Activated CD4-positive, CD25-positive, alpha-beta regulatory T cell treated with anti-CD3 and anti-CD28 coated beads, Interleukin-2, amount 50 U/mL, for 24 hours (primary cell): ENCODE results near the gene SYCP2.

Source experiments
- ATAC-seq, 2 donors: fragments of 150-1000 bp; cut with Tn5 transposase; one replicate each; pipeline ENCODE4 v1.10.0; 2021; ENCODE audit warnings: mild to moderate bottlenecking in 1 of 2, moderate library complexity in 1 of 2

The SYCP2 gene

DNA sequence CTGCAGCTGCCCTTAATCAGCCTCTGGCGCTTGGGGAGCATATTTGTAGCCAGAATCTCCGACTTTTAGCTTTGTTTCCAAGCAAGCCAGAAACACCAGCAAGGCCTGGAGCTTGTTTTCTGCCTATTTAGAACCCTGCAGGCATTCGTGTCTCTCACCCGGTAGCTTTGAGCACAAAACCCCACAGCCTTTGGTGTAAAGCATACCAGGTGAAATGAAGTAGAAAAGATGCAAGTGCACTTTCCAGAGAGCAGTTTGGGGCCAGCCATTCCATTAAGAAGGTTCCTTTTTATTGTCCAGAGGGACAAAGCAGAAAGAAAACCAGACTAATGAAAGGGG, 7.5 kb upstream of the SYCP2 start:
- no peak for ATAC-seq

DNA sequence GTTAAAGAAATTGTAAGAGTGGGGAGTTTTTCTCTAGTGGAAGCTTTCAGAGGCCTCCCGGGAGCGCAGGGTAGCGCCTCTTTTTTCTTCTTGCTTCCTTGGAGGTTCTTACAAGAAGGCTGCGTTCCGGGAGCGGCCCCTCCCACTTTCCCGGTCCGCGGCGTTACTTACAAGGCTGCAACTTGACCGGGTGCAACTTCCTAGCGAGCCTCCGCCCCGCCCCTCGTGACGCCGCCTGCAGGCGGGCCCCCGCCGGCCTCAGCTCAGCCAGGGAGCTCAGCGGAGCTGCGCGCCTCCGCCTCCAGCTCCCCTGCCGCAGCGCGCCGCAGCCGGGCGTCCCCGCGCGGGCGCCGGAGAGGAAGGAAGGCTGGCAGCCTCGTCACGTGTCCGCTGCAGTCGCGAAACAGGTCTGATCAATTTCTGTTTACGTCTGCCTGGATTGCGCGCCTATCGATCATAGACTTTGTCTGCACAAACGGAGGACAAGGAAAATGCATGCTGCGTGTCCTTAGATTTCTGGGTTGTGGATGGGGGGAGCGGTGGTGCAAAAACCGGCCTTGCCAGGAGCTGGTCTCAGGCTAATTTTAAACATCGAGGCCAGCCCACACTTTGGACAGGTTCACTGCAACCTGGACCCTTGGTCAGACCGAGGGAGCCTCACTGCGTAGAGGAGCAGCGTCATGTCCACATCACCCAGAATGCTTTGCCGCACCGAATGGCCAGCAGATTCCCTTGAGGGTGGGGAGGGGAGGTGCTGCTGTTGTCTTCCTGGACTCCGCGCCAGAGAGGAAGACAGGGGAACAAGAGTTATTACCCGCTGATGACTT, 6.9 kb upstream of the SYCP2 start, which contains the start of the genes FAM217B and PPP1R3D:
Gene FAM217B (plus strand): TSS at position 261 of the 827 bp plus-strand sequence. CDS start 3,555 bp downstream, outside the sequence.
Gene PPP1R3D (minus strand): TSS at position 177 of the 827 bp plus-strand sequence. CDS start 374 bp downstream, outside the sequence.
- ATAC-seq: peak; percentile 96 to 97

DNA sequence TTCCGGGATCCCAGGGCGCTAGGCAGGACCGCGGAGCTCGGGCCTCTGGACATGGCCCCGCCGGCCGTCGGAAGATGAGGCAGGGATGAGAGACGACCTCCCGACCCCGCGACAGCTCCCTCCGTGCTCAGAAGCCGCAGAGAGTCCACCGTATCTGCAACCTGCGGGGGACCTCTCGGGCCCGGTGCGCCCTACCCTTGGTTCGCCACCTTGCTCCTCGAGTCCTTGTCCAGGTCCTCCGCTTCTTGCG, 6.4 kb upstream of the SYCP2 start:
- peak; percentile 1 to 3 for ATAC-seq

DNA sequence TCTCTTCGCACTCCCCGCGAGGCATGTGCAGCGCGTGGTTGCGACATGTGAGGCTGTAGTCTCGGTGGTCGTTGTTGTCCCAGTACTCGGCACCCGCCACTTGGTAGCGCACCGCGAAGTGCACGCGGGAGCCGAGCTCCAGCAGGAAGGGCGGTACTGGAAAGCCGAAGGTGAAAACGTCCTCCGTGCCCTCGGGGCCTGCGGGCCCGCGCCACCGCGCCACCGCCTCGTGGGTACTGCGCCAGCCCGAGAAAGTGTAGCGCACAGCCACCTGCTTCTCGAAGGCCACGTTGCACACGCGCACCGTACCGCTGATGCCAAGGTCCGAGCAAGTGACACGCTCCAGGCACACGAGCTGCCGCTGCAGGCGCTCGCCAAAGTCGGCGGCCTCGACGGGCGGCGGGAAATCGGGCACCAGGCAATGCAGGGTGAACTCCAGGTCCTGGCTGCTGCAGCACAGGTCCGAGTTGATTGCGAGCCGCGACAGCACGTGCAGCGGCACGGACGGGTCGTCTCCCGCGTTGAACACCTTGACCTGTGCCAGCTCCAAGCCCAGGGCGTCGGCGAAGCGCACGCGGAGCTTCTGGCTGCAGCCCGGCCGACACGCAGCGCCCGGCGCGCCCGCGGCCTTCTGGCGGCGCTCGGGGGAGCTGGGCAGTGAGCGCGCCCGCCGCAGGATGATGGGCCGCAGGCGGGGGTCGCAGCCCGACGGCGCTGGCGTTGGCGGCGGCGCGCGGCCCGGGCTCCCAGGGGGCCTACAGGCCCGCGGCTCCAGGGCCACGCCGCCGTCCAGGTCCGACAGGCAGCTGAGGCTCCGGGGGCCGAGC, 5.8 kb upstream of the SYCP2 start:
- ATAC-seq: no peak

DNA sequence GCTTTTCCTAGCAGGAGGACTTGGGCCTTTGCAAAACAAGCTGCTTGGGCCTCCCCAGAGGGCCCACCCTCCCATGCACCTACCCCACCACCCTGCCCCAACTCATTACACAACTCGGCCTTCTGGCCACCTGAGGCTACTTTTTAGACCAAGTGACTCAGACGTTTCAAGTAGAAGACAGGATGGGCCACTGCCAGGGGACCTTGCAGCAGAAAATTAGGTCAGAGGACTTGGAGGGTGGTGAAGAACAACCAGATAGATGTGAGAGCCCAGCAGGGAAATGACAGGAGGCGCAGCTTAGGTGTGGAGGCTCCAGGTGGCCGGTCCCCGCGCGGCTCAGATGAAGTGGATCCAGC, 5.2 kb upstream of the SYCP2 start:
- no peak for ATAC-seq

DNA sequence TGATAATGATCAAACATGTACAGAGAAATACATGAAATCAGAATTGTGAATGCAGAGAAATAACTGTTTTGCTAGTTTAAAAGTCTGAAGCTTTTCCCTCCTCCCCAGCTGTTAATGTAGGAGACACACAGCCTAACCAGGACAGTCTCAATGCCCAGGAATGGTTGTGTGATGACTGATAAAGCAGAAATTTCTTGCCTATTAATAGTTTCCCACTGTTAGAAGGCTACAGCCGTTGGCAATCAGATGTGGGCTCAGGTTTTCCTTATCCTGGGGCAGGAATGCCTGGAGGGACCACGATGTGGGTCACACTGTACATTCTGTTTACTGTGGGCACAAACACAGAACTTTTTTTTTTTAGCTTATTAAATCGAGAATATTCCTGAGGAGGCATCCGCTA, 4.8 kb upstream of the SYCP2 start:
- ATAC-seq: no peak

DNA sequence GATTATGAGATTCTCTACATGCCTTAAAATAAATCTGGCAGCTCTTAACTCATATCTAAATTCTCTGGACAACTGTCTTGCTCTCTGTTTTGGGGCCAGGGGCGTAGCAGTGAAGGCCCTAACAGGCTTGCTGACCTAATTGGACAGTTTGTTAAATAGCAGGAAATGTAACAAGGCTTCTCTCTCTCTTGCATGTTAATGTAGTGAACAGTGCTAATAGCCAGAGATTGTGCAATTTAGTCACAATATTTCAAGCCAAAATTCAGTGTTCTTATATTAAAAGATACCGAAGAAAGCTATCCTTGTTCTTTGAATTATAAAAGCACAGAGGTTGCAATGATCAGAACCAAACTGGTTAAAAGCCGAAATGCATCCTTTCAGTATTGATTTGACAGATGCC, 3.7 kb upstream of the SYCP2 start:
- no peak for ATAC-seq

DNA sequence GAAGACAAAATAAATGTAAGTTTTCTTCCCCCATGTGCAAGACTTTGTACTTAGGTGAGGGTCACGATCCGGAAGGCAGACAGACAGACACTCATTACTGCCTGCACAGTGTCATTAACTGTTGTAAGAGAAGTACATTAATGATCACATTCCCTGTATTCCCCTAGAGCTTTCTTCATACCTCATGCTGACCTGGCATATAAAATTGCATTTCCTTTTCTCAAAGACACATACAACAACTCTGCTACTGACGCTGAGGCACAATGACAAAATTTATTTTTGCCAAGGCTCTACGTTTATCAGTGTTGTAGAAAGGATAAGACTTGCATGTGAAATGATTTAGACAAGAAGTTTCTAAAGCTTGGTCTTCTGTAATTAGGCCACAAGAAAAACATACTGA, 3.0 kb upstream of the SYCP2 start:
- no peak for ATAC-seq

DNA sequence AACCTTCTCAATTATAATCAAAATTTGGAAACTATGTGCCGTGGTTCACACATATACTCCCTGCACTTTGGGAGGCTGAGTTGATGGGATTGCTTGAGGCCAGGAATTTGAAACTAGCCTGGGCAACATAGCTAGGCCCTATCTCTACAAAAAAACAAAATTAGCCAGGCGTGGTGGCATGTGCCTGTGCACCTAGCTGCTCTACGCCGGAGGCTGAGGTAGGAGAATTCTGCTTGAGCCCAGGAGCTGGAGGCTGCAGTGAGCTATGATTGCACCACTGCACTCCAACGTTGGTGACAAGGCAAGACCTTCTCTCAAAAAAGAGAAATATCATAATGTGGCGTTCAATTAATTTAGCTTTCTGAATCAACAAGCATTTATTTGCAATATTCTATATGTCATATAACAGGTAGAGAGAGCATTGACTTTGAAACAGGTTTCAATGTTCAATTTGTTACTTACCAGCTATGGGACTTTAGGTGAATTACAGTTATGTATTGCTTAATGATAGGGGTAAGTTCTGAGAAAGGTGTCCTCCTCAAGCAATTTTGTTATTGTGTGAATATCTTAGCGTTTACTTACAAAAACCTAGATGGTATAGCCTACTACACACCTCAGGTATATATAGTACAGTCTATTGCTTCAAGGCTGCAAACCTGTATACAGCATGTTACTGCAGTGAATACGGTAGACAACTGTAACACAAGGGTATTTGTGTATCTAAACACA, 2.2 kb upstream of the SYCP2 start:
- no peak for ATAC-seq

DNA sequence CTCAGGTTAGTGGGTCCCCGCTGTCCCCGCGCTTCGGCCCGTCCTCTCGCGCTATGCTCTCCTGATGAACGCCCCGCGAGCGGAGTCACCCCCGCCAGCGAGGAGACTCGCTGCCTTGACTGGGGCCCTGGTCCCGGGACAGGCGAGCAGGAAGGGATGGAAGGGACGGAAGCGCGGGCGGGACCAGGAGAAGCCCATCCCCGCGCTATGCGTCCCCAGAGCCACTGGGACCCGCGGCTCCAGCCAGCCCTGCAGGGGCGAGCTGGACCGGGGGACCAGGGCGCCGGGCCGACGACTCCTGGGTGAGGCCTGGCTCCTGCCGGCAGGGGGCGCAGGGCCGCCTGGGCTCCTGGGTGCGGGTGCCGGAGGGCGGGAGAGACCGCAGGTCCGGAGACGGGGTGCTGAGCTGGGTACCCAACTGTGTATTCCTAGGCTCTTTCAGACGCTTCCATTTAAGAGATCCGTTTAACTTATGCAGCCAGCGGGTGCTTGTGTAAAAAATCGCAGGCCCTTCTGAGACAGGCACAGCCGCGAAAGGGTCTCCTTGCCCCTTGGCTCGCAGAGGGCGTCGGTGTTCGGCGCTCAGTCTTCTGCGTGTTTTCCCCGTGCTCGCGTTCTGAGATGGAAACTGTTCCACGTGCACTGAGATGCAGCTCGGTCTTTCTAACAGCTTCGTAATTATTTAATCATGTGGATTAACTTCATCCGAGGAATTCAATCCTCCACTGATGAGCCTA, 580 bp upstream of the SYCP2 start:
- peak; percentile 83 to 84 for ATAC-seq

DNA sequence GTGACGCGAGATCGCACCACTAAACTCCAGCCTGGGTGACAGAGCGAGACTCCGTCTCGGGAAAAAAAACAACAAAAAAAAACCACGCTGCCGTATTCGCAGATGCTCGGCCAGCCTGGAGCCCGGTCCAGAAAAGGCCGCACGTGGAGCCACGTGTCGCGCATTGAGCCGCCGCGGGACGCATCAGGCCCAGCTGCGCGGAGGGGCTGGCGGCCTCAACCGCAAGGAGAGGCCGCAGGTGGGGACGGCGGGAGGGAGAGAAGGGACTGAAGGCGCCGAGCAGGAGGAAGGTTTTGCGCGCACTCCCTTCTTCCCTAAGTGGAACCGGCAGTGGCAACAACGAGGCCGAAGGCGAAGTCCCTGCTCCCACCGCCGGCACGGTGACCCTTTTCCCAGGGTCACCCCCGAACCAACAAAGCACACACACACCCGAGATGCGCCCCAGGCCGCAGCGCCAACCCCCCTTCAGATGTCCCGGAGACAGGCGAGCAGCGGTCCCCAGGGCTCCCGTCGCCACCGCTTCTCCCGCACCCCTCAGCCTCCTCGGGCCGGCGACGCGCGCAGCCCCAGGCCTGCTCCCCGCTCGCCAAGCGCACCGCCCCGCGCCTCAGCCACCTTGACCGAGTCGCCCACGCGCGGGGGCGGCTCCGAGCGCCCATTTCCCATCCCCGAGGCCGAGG, 681 bp downstream of the SYCP2 start:
- ATAC-seq: no peak

DNA sequence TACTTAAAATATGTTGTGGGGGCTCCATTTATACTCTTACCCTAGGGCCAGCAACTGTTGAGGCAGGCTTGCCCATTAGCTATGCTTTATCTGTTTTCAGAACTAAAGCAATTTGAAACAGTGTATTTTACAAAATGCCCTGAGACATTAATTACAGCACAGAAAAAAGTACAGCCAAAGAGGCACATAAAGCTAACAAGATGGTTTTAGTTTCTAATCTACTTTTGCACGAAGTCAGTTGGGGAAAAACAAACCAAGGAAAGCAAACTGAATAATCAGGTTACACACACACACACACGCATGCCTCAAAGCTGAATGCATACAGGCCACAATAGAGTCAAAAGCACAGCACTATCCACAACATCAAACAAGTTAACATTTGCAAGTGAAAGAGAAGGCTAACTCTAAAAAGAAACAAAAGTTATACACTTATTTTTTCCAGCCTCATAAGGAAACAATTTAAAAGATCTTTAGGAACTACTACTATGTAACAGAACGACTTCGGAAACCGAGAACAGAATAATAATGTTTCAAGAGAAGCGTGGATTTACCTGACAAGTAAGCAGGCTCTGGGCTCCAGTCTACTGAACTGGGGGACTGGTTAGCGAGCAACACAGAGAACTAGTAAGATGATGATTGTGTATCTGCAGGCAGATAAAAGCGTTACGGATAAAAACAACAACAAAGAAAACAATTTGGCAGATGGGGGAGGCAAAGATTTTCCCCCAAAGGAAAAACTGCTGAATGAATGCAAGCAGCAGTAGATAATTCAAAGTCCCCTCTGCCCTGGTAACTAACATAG, 1.7 kb downstream of the SYCP2 start:
- no peak for ATAC-seq

DNA sequence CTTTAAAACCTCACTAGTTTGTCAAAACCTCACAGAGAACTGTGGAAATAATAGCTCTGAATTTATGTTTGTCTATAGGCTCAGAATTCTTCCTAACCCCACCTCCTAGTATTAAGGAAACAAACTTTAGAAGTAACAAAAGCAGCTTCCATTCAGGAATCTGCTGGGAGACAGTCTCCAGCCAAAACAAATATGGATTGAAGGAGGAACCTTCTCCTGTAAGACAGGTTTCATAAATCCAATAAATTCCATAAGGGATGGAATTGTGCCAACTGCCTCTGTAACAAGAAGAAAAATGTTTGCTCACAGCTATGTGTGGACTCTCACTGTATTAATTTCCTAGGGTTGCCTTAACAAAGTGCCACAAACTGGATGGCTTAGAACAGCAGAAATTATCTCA, 7.5 kb downstream of the SYCP2 start:
- ATAC-seq: no peak

DNA sequence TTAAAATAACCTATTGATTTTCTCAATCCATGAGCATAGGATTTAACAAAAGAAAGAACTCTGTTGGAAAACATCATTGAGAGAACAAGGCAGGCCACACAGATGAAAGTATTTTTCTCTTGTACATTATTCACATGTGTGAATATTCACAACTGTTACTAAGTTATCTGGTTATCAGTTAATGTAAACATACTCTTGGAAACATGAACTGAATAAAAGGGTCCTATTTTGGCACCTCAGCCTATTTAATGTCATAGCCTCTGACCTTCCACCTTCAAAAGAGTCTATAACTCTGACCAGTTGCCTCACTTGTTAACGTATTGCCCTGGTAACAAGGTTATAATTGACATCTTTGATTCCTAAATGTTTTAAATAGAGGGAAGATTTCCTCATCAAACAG, 8.1 kb downstream of the SYCP2 start:
- ATAC-seq: no peak

DNA sequence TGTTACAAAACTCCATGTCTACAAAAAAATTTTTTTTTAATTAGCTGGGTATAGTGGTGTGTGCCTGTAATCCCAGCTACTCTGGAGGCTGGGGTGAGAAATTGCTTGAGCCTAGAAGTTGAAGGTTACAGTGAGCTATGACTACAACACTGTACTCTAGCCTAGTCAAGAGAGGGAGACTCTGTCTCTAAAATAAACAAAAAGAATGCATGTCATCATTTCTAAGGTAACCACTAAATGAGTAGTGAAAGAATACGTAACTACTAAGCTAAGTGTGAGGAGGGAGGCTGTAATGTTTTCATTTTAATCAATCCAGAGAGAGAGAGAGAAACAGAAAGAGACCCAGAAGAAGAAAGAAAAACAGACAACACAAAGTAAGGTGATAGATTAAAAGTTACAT, 9.9 kb downstream of the SYCP2 start:
- no peak for ATAC-seq

DNA sequence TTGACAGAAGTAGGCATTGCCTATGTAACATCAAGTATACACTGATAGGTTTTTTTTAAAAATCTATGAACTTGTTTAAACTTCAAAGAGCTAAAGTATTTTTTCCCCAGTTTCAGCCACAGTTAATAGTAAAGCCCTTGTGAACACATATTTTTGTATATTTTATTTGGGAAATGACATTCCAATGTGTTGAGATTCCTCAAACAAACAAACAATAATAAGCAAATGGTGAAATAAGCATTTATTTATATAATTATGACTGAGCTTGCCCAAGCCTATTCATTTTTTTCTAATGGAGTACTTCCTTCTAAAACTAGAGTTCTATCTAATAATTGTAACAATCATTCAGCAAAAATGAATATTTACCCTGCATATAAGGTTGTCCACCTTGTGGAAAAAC, 12.5 kb downstream of the SYCP2 start:
- ATAC-seq: no peak

DNA sequence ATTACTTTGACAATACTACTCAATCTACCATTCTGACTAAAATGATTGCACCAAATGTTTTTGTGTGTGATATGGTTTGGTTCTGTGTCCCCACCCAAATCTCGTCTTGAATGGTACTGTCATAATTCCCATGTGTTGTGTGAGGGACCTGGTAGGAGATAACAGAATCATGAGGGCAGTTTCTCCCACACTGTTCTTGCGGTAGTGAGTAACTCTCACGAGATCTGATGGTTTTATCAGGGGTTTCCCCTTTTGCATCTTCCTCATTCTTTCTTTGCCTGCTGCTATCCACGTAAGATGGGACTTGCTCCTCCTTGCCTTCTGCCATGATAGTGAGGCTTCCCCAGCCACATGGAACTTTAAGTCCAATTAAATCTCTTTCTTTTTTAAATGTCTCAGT, 20.8 kb downstream of the SYCP2 start:
- ATAC-seq: peak in 1 of 2 donors; percentile 27

DNA sequence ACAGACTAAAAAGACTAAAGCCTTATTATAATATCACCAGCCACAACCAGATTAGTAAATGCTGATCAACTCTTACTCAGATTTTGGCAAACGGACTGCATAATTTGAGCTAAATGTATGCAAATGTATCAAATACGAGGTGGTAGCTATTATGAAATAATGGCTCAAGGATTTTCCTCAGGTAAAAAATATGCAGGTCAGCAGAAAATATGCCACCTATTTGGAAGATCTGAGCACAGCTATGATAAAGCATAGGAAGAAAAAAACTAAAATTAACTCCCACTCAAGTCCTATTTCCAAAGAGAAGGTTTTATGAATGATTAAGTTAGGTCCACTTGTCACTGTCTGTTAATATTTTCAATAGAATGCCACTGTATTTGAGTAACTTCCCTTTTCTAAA, 22.4 kb downstream of the SYCP2 start:
- no peak for ATAC-seq

DNA sequence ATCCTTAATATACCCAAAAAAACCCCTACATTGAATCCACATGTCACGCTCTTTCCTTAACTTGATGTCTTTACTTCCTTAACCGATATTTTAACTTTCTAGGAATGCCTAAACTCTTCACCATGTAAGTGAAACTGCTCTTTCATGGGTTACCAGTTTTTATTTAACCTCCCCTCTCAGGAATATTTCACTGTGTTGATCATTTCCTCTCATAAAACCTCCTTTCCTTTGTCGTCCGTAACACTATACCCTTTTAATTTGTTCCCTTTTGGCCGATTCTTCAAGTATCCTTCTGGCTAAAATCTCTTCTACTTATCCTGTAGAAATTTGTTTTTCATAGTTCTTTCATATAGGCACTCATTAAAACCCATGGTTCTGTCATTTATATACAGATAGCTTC, 24.6 kb downstream of the SYCP2 start:
- ATAC-seq: no peak

DNA sequence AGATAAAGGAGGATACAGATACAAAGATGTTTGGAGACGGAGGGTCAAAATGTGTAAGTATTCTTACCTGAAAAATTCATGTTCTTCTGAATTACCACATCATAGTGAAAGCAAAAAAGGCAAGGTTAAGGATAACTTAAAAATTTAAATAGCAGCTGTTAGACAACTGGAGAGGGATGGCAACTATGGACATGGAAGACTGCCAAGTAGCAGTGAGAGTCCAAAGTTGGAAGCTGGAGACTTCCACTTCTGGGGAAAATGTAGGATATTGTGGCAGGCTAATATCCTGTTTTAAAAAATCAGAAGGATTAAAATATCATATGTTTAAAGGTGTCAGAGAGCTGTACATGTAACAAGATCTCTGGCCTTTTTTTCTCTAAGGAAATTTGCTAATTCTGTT, 29.8 kb downstream of the SYCP2 start:
- no peak for ATAC-seq

DNA sequence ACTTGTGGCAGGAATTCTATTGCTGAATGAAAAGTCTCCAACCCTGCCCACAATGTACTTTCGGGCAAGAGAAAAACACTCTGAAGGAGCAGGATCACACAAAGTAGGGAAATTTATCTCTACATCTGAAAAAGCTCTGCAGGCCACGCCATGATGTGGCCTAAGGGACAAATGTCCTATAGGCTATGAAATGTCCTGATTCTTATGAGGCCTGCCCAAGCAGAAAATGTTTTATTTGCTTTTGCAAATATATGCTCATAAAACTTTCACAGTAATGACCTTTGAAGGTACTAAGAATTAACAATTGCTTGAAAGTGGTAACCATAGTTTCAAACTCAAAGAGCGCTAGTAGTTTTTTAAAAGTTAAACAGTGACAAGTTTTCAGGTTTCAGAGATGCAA, 31.0 kb downstream of the SYCP2 start:
- no peak for ATAC-seq

DNA sequence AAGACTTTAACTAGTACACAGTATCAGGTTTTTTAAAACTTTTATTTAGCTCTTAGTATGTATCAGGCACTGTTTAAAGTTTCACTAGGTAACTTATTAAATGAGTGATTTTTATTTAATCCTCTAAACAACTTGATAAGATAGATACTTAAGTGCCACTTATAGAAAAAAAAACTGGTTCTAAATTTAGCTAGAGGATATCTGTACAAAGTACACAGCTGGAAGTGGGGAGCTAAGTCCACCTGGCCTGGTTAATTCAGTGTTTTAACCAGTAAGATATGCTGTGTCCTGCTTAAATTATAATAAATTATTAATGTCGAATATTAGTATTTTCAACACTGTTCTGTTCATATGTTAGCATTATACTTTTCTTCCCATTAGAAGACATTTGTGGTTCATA, 37.5 kb downstream of the SYCP2 start:
- no peak for ATAC-seq
